ENCODE data around the gene NAA10.
A peak's percentile ranks its signal among the peaks of the same experiment; 100 is the strongest.
"Not testable (repeated sequence)": the region's sequence is repeated elsewhere in the genome, so short reads cannot be mapped to it uniquely, and the experiment has no call there.

Gene NAA10

DNA sequence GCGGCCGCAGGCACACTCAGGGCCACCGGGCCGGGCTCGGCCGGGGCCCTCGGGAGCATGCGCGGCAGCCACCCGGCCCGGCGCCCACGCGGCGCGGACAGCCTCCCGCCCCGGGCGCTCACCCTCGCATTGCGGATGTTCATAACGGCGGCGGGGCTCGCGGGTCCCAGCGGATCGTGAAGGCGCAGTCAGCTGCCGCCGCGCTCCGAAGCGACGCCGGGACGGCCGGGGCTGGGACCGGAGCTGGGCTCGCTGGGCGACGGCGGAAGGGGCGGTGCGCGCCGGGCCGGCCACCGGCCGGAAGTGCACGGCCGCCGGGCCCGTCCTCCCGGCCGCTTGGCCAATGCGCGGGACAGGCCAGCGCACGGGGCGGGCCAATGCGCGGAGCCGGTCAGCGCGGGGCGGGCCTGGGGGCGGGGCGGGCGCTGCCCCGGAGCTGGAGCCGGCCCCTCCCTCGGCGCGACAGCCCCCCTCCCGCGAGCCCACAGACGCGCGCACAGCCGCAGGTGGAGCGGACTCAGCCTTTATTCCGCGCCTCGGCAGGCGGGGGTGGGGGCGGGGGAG lies at the start of gene NAA10:
Gene NAA10, minus strand, starts transcription at position 276 of the 564 bp plus-strand sequence. Its CDS starts 133 bp downstream, at position 143.
- DNase-seq, result peak; percentile 17 to 30

DNA sequence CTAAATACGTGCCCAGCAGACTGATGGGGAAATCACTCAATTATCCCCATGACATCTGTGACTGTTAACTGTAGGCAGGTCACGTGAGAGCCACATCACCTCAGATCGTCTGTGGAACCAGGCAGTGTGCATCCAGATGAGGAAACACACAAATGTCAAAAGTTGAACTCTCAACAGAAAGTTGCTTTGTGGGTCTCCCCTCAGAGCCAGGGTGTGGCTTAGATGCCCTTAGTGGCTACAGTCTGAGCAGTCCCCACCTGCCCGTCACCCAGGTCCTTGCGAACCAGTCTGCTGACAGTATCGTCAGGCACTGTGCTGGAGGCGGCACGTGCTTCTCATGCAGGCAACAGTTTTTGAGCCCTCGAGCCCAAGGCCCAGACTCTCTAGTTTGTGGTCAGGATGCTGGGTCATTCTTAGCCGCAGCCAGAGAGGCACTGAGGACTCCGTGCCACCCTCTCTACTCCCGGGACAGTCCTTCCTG lies 48.5 kb upstream of the NAA10 start:
- no peak for DNase-seq

DNA sequence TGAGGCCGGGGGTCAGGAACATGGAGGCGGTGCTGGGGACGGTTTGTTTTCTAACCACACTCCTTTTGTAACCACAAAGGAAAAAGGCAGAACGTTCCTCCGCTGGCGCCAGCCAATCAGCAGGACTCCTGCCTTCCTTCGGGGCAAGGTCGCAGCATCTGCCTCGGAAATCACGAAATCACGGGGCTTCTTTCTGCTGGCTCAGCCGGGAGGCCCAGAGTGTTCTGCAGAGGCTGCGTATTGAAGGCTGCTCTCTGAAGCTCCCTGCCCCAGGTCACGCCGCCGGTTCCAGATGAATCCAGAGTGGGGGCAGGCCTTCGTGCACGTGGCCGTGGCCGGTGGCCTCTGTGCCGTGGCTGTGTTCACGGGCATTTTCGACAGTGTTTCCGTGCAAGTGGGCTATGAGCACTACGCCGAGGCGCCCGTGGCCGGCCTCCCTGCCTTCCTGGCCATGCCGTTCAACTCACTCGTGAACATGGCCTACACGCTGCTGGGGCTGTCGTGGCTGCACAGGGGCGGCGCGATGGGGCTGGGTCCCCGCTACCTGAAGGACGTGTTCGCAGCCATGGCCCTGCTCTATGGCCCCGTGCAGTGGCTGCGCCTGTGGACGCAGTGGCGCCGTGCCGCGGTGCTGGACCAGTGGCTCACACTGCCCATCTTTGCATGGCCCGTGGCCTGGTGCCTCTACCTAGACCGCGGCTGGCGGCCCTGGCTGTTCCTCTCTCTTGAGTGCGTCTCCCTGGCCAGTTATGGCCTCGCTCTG lies 47.1 kb upstream of the NAA10 start:
- DNase-seq, result peak; percentile 70 to 71

DNA sequence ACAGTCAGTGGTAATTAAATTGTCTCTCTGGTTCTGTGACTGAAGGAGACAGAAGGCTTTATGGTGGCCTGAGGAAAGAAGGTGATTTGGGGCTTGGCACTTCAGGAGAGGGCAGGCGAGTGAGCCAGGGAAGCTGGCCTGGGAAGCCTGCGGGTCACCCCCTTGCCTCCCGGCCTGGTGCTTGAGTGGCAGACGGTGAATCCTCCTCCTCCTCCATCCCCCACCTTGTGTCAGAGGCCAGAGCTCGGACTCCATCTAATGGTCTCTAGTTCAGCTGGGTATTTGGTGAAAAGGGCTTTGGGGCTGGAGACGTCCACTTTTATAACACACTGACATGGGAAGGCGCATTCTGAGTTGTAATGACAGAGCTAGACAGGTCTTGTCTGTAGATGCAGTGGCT lies 46.4 kb upstream of the NAA10 start:
- DNase-seq, result no peak

DNA sequence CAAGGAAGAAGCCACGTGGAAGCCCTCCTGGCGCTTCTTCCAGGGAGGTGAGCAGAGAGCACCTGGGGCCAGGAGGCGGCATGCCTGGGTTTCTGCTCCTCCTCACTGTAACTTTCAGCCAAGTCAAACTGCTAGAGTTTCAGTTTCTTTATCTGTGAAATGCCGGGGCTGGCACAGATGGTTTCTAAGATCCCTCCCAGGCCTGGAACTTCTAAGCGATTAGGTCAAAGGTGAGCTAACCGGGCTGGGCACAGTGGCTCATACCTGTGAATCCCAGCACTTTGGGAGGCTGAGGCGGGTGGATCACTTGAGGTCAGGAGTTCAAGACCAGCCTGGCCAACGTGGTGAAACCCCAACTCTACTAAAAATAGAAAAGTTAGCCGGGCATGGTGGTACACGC lies 45.6 kb upstream of the NAA10 start:
- not testable (repeated sequence) for DNase-seq

DNA sequence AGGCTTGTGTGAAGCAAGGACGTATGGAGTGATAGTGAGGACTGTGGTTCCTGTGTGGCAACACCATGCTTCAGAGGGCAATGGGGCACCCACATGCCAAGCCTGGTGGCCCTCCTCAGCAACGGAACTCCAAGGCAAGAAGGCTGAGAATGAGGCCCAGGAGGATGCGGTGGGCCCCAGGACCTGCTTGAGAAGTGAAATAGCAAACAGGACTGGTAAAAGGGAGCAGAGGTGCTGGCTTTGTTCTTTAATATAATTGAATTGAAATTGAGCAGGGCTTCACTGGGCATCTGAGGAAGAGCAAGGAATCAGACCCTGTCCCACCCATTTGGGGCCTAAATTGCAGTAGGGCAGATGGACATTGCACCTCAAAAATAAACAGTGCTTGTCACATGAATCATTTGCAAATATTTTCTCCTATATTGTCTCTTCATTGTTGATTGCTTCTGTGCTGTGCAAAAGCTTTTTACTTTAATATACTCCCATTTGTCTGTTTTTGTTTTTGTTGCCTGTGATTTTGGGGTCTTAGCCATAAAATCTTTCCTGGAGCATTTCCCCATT lies 40.0 kb upstream of the NAA10 start:
- DNase-seq, result no peak

DNA sequence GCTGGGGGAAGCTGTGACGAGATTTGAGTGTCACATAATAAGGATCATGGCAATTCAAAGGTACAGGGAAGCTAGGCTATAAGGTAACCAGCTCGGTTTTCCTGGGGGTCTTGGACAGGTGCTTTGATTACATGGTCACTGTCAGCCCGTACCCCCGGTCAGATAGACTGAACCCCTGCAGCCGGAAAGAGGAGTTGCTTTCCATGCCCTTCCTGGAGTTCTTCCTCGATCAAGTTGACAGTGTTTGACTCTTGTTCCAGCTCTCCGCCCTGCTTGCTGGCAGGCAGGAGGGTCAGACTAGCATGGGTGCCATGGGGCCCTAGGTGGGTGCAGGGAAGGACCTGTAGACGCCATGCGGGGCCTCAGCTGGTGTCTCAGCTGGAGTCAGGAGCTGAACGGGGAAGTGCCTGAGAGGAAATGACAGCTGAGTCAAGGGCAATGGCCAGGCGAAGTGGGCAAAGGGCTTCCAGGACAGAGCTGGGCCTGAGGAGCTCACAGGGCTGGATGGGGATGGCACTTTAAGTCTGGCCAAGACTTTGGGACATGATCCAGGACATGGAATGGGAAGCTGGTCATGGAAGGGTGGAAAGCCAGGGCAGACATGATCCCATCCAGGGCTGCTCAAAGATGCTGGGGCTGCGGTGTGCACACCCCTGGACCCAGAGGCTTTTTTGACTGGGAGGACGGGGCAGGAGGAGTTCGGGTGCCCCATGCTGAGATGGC lies 39.3 kb upstream of the NAA10 start:
- no peak for DNase-seq

DNA sequence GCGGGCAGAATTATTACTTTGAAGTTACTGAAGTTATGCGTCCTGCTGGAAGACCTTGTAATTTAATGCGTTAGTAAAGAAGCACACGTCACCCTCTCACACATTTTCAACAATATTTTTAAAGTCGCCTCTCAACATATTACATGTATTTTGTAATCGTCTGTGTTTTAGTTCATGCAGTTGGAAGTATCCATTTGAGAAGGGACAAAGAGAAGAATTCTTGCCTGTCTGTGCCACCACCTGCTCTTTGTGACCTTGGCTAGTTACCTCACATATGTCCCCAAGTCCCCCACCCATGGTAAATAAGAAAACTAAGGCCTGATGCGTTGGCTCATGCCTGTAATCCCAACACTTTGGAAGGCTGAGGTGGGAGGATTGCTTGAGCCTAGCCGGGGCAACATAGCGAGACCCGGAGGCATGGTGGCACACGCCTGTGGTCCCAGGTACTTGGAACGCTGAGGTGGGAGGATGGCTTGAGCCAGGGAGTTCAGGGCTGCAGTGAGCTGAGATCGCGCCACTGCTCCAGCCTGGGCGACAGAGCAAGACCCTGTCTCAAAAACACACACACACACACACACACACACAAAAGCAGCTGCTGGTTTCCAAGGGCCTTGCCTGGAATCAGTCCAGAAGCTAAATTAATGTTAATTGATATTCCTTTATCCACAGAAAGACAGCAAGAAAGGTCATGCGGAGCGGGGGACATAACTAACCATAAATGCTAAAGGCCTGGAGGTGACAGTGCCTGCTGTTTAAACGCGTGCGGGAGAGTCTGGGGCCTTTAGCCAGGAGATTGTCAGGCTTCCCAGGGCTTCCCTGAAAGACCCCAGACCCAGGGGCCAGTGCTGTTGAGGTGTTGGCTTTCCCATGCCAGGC lies 38.5 kb upstream of the NAA10 start:
- DNase-seq, result no peak

DNA sequence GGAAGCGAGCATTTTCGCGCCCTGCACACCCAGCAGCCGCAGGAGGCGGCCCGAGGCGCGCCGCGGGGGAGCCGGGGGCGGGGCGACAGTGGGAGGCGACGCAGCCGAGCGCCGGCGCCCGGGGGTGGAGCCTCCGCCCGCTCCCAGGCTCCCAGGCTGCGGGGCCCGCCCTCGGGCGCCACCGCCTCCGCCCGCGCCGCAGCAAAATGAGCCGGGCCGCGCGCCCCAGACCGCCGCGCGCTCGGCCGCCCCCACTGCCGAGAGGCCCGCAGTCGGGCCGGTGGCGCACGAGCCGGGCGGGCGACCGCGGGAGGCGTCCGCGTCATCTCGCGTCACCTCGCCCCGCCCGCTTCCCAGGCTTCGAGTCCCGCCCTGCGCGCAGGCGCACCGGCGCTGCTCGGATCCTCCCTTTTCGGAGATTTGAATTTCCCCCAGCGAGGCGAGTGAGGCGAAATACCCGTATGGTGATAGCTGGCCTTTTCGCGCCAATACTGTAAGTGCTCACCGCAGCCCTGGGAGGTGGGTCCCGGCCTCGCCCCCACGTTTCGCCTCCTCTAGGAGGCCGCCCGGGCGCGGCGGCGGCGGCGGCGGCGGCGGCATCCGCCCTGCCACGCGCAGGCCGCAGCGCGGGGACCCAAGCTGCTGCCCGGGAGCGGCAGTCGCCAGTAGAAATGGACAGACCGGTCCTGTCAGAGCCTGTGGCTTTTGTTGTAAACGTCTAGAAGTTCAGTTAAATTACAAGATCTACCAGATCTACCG lies 37.7 kb upstream of the NAA10 start, which contains the start of gene TMEM187:
Gene TMEM187, plus strand, starts transcription at position 387 of the 759 bp plus-strand sequence. CDS start 9,309 bp downstream, outside the sequence.
- peak; percentile 58 to 61 for DNase-seq

DNA sequence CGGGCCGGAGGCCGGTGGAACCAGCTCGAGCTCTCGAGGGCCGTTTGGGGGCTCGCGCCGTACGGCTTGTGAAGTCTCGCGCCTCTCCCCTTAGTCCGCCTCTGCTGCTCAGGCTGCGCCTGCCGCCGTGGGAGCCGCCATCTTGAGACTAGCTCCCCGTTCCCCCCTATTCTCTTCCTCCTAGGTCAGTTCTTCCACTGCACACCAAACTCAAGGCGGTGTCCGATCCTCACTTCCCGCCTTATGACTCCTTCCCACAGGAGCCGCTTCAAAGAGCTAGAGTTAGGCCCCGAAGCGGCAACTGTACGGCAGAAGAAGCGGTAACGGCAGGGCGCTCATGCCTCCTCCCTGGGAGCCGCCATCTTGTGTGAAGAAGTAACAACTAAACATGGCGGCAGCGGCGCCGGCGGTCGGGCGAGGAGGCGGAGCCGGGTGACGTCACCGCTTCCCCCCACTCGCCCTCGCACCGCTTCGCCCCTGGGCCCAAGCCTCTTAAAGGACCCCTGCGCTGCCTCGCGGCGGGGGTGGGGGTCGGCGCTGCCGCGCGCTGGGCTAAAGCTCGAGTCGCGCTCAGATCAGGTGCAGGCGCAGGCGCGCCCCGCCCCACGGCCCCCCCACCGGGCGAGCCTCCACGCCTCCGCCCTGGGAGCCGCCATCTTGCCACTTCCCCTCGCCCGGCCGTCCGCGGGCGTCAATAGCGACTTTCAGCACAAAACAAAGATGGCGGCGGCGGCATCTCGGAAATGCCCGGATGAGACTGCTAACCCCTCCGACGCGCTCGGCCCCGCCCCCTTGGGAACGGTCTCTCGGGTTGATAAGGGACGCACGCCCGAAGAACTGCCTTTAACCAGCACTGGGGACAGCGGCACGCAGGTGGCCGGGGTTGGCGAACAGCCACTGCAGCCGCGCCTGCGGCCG lies 36.9 kb upstream of the NAA10 start, which contains the start of gene HCFC1:
Gene HCFC1, minus strand, starts transcription at position 369 of the 918 bp plus-strand sequence. CDS start 978 bp downstream, outside the sequence.
- DNase-seq, result peak; percentile 65 to 70

DNA sequence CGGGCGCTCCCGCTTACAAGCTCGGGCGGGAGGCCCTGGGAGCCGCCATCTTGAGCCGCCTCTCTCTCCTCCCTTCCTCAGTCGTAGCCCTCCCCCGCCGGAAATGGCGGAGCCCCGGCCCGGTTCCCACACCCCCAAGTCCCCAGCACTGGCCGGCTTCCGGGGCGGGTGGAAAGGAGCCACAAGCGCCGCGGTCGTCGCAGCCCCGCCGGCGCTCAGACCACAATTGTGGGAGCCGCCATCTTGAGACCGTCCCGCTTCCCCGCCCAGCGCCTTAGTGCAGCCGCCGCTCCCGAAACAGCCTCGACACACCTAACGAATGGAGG lies 36.2 kb upstream of the NAA10 start:
- peak; percentile 52 to 57 for DNase-seq

DNA sequence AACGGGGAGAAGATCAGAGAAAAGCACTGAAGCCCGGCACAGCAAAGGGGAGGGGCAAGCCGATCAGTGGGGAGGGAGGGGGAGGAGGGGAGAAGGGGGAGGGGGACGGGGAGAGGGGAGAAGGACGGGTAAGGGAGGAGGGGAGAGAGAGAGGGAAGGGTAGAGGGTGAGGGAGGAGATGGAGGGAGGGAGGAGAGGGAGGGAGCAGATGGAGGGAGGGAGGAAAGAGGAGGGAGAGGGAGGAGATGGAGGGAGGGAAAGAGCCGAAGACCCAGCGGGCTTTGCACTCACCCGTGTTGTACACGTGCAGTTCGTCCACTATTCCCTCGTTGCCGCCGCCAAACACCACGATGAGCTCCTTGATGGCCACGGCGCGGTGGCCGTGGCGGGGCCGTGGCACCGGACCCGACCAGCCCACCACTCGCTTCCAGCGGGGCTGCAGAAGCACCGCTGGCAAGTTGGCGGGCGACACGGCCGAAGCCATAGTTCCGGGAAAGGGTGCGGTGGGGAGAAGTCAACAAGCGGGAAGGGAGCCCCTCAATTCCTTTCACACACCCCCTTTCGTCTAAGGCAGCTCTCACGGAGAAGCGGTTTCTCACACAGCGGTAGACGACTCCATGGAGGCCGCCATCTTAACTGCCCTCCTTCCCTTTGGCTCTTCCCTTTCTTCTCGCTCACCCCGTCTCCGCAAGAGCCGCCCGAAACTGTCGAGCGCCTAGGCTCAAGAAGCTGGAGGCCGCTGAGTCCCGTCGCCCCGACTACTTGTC lies 35.7 kb upstream of the NAA10 start:
- DNase-seq, result peak; percentile 24 to 42

DNA sequence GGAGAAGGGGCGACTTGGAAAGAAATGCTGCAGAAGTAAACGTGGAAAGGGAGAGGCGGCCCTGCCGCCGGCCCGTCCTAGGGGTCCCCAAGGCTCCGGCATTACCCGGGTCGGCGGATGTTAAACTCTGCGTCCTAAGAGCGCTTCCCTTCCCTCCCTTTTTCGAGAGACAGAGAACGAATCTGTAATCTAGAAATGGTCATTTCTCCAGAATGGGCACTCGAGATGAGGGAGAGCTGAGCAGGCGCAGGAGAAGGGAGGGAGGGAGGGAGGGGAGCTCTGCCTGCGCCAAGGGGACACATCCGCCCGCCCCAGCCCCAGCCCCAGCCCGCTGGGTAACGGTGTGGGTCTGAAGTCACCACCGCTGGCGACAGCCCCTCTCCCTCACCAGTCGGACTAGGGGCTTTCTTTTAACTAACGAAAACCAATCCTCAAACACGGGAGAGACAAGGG lies 35.1 kb upstream of the NAA10 start:
- no peak for DNase-seq

DNA sequence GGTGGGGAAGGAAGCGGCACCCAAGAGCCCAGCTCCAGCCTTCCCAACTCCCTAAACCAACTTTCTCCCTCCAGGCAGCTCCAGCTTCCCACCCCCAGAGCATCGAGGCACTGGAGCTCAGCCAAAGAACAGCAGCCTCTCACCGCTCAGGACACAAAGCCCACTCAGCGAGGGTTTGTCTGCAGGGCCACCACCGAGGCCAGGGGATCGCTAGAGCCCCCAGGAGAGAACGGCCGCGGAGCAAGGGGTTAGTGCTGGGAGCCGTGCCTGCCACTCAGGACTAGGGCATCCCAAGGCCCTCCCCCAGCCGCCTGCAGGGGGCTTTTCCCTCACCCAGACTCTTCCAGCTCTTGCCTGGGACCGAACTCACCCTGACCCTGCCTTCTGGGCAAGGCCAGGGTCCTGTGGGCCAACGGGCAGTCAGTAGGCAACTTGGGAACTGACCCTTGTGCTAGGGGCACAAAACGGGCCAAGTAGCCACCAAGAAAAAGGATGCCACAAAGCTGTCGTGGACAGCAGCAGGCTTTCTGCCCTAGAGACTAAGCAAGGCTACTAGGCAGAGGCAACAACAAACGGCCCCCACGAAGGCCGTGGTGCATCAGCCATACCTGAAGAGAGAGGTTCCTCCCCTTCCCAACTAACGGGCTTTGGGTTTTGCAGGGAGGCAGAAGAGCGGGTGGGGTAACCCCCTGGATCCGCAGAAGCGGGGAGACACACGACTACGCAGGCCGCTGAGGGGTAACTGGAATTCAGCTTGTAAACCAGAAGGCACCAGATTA lies 34.5 kb upstream of the NAA10 start:
- no peak for DNase-seq

DNA sequence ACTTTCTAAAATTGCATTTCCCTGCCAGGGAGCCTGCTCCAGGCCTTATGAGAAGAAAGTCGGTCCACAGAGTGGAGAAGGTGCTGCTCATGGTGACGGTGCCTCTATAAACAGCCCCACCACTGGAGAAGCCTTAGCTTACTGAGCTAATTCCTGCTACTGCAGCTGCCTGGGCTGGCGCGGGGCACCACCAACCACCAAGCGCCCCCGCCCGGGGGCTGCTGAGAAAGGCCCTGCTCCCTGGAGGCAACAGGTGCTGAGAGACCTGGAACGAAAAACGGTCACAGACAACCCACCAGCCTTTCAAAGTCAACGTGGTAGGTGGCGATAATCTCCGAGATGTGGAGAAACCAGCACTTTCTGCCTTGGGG lies 33.9 kb upstream of the NAA10 start:
- DNase-seq, result no peak

DNA sequence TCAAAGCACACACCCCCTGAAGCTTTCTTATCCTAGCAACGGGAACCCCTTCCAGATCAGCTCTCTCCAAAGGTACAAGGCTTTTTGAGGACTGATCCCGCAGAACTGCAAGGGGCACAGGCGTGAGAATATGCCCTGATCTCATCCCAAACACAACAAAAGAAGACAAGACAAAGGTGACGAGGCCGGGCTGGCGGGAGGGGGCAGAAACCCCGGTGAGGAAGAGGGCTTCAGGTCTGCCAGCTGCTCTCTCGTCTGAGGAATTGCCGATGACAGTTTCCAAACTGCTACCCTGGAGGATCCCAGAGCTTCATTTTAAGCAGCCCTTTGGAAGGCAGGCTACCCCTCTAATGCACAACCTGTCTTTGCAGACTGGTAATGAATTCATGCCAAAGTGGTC lies 33.4 kb upstream of the NAA10 start:
- no peak for DNase-seq

DNA sequence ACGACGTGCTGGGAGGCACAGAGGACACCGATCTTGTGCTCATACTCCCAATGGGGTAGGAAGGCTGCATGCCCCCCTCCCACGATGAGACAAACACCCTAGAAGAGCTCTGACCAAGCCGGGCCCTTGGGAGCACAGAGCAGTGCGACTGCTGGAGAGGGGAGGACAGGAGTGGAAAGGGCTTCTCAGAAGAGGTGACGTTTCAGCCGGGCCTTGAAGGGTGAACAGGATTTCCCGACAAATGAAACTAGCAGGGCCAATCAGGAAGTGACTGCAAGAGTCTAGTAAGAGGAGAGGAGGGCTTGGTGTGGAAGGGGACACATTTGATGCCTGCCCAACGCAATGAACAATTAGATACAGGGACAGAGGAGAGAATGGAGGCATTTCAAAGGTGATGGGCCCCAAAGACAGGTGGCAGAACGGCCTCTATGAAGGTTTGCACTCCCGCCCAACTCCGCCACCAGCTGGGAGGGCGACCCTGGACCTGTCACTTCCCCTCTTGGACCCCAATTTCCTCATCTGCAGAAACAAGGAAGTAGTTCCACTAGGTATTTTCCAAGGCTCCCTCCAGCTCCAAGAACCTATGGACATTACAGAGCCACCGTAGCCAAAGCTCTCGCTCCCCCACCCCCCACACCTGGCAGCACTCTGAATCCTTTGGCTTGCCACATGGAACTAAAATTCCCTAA lies 32.8 kb upstream of the NAA10 start:
- peak; percentile 15 to 18 for DNase-seq

Measured in Kasumi-1 (cell line).